ENCODE results near the gene CCAR1. TPM values are rescaled to one million over a fixed set of nuclear protein-coding genes. Genes with fewer than 3 reads are reported as not detected.

Gene CCAR1
- total and polyA plus RNA-seq, 2 of the 13 experiments (the other 11 are each of a cell fraction or from before 2014, with no cell fraction given): 74.5 to 81.6 TPM

DNA sequence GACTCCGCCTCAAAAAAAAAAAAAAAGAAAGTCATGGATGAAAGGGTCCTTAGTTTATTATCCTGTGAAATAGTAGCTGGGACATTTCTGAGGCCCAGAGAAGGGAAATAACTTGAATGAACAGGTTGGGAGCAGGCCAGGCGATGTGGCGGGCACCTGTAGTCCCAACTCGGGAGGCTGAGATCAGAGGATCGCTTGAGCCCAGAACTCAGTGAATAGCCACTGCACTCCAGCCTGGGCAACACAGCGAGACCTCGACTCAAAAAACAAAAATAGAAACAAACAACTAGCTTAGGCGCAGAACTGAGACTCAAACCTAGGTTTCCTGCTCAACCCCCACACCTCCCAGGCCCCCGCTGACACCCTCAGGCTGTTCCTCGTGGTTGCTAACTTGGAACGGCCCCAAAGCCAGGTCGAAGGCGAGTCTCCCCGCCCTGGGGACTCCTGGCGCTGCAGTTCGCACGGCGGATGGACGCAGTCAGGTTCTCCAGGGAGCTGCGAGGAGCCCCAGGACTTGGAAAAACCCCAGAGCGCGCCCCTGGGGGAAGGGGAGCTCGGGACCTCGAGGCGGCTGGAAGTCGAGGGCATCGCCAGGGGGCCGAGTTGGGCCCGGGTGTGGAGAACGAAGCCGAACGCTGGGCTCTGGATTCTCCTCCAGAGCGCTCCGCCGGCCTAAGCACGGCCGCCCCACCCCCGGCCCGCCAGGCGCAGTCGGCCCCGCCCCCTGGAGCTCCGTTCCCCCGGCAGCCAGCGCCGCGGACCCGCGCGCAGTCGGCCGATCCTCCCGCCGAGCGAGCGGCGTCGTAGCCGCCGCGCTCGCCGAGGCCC, 105.9 kb downstream of the CCAR1 start, which contains the start of gene STOX1 (continued):
- TF ChIP-seq KDM5B (CRISPR knock-in tag; IDR thresholded peaks at IDR 0.05; ENCODE audit: borderline replicate concordance) (peak; percentile 40; the same call in 1 of the 2 replicates), ZNF121 (CRISPR knock-in tag; IDR thresholded peaks at IDR 0.05) (peak; percentile 98), PCBP1 (IDR thresholded peaks at IDR 0.05; ENCODE audit: borderline replicate concordance, low read depth, low read length) (0 out of 2 replicates have a peak, but pooled peaks have one; percentile 71), SP5 (CRISPR knock-in tag; IDR thresholded peaks at IDR 0.05; ENCODE audit: borderline replicate concordance, low read depth) (peak; percentile 14; the same call in 1 of the 2 replicates), ZNF274 (CRISPR knock-in tag; IDR thresholded peaks at IDR 0.05) (peak; percentile 83; the same call in 1 of the 2 replicates), NAIF1 (CRISPR knock-in tag; IDR thresholded peaks at IDR 0.05; ENCODE audit: borderline replicate concordance) (peak; percentile 30; the same call in 1 of the 2 replicates), BORCS8-MEF2B (CRISPR knock-in tag; IDR thresholded peaks at IDR 0.05) (peak; percentile 69), TBX2 (CRISPR knock-in tag; IDR thresholded peaks at IDR 0.05; ENCODE audit: borderline replicate concordance) (peak; percentile 27; the same call in 1 of the 2 replicates), KDM4B (CRISPR knock-in tag; IDR thresholded peaks at IDR 0.05) (0 out of 2 replicates have a peak, but pooled peaks have one; percentile 21), ZNF501 (CRISPR knock-in tag; IDR thresholded peaks at IDR 0.05) (peak; percentile 35; the same call in 1 of the 2 replicates), ZFX (CRISPR knock-in tag; IDR thresholded peaks at IDR 0.05; ENCODE audit: low read depth) (peak; percentile 66), ZNF615 (CRISPR knock-in tag; IDR thresholded peaks at IDR 0.05; ENCODE audit: borderline replicate concordance) (peak; percentile 27; the same call in 1 of the 2 replicates), SMAD9 (CRISPR knock-in tag; IDR thresholded peaks at IDR 0.05) (no peak), NFKB2 (CRISPR knock-in tag; IDR thresholded peaks at IDR 0.05; ENCODE audit: borderline replicate concordance) (peak; percentile 69), ZNF83 (CRISPR knock-in tag; IDR thresholded peaks at IDR 0.05; ENCODE audit: borderline replicate concordance) (no peak; the same call in 1 of the 2 replicates), KAT7 (CRISPR knock-in tag; IDR thresholded peaks at IDR 0.05; ENCODE audit: borderline replicate concordance) (0 out of 2 replicates have a peak, but pooled peaks have one; percentile 48), ZMYM3 (CRISPR knock-in tag; IDR thresholded peaks at IDR 0.05) (peak; percentile 54; the same call in 1 of the 2 replicates), ZC3H13 (CRISPR knock-in tag; IDR thresholded peaks at IDR 0.05) (peak; percentile 25; the same call in 1 of the 2 replicates), ARNT2 (CRISPR knock-in tag; IDR thresholded peaks at IDR 0.05; ENCODE audit: low read depth) (peak; percentile 13; the same call in 1 of the 2 replicates), ATF7-NPFF (CRISPR knock-in tag; IDR thresholded peaks at IDR 0.05; ENCODE audit: low read depth) (peak; percentile 50; the same call in 1 of the 2 replicates)
- TF ChIP-seq, protein P1, sequence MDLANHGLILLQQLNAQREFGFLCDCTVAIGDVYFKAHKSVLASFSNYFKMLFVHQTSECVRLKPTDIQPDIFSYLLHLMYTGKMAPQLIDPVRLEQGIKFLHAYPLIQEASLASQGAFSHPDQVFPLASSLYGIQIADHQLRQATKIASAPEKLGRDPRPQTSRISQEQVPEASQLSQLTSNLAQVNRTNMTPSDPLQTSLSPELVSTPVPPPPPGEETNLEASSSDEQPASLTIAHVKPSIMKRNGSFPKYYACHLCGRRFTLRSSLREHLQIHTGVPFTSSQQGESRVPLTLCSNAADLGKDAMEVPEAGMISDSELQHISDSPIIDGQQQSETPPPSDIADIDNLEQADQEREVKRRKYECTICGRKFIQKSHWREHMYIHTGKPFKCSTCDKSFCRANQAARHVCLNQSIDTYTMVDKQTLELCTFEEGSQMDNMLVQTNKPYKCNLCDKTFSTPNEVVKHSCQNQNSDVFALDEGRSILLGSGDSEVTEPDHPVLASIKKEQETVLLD (CRISPR knock-in tag; IDR thresholded peaks at IDR 0.05; ENCODE audit: low read depth): no peak
- TF ChIP-seq, protein P2, sequence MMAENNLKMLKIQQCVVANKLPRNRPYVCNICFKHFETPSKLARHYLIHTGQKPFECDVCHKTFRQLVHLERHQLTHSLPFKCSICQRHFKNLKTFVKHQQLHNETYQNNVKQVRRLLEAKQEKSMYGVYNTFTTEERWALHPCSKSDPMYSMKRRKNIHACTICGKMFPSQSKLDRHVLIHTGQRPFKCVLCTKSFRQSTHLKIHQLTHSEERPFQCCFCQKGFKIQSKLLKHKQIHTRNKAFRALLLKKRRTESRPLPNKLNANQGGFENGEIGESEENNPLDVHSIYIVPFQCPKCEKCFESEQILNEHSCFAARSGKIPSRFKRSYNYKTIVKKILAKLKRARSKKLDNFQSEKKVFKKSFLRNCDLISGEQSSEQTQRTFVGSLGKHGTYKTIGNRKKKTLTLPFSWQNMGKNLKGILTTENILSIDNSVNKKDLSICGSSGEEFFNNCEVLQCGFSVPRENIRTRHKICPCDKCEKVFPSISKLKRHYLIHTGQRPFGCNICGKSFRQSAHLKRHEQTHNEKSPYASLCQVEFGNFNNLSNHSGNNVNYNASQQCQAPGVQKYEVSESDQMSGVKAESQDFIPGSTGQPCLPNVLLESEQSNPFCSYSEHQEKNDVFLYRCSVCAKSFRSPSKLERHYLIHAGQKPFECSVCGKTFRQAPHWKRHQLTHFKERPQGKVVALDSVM (CRISPR knock-in tag; IDR thresholded peaks at IDR 0.05): peak; percentile 87
- TF ChIP-seq, protein P3, sequence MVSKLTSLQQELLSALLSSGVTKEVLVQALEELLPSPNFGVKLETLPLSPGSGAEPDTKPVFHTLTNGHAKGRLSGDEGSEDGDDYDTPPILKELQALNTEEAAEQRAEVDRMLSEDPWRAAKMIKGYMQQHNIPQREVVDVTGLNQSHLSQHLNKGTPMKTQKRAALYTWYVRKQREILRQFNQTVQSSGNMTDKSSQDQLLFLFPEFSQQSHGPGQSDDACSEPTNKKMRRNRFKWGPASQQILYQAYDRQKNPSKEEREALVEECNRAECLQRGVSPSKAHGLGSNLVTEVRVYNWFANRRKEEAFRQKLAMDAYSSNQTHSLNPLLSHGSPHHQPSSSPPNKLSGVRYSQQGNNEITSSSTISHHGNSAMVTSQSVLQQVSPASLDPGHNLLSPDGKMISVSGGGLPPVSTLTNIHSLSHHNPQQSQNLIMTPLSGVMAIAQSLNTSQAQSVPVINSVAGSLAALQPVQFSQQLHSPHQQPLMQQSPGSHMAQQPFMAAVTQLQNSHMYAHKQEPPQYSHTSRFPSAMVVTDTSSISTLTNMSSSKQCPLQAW (CRISPR knock-in tag; IDR thresholded peaks at IDR 0.05): peak; percentile 64; the same call in 1 of the 2 replicates

All from HepG2 (cell line).